Mammary epithelial cell (primary cell): ENCODE measurements around the gene SMPDL3B.

ENCODE experiments used
- CTCF ChIP-seq, 2 donors: IDR thresholded peaks in 1 of 2; conservative IDR thresholded peaks in 1 of 2; 2 replicates each; pipeline ENCODE4 v1.5.1; 2011 to 2012; ENCODE audit warnings: inconsistent platforms in 2 of 2, low read length in 2 of 2, mild to moderate bottlenecking in 2 of 2, control low read depth in 1 of 2, low read depth in 1 of 2; ENCODE audit not compliant: insufficient read depth in 1 of 2; ENCODE audit errors: extremely low read depth in 1 of 2
- EZH2 ChIP-seq: IDR thresholded peaks from 2 replicates; pipeline ENCODE4 v1.6.1; 2012; ENCODE audit warnings: low read length, inconsistent platforms, borderline replicate concordance

DNA sequence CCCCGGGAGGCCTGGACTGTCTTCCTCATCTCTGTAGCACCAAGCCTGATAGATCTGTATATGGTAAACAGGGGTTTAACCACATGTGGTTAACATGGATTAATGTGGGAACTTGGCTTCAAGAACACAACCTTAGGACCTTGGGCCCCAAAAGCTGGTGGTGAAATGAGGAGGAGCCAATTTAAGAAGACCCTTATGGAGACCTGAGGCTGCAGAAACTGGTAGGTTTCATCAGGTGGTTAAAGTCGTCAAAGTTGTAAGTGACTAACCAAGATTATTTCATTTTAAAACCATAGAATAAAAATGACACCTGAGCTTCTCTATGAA lies 48.5 kb upstream of the SMPDL3B start:
- TF ChIP-seq CTCF (conservative IDR thresholded peaks at IDR 0.05 in 1 of 2, IDR thresholded peaks at IDR 0.05 in 1 of 2; ENCODE audit: extremely low read depth in 1 of 2, insufficient read depth in 1 of 2, low read depth in 1 of 2, low read length in 2 of 2): no peak
- no peak for TF ChIP-seq EZH2
